GM18870 (cell line): ENCODE results near the gene TRIM52.
A peak's percentile ranks its signal among the peaks of the same experiment; 100 is the strongest.
"Not testable (repeated sequence)": the region's sequence is repeated elsewhere in the genome, so short reads cannot be mapped to it uniquely, and the experiment has no call there.

Experiments
- ATAC-seq: cut with Tn5 transposase; IDR thresholded peaks from one replicate; pipeline ENCODE4 v1.9.1; 2021; ENCODE audit warnings: moderate library complexity; ENCODE audit not compliant: unreplicated experiment

Gene TRIM52

GRCh38 chr5:181260720-181261319 lies at the start of gene TRIM52:
Gene TRIM52 (minus strand): TSS chr5:181261143. CDS start chr5:181260813, 330 bp downstream.
- peak; percentile 58 for ATAC-seq

GRCh38 chr5:181287331-181287730 lies 26.4 kb upstream of the TRIM52 start:
- not testable (repeated sequence) for ATAC-seq

- ATAC-seq: not testable (repeated sequence)
Observed at GRCh38 chr5:181285962-181286705, 25.2 kb upstream of the TRIM52 start.

- not testable (repeated sequence) for ATAC-seq
Observed at GRCh38 chr5:181283841-181284755, 23.2 kb upstream of the TRIM52 start.

GRCh38 chr5:181283347-181283746 lies 22.4 kb upstream of the TRIM52 start:
- no peak for ATAC-seq

GRCh38 chr5:181282874-181283273 lies 21.9 kb upstream of the TRIM52 start:
- no peak for ATAC-seq

- ATAC-seq: not testable (repeated sequence)
Observed at GRCh38 chr5:181282415-181282814, 21.5 kb upstream of the TRIM52 start.

GRCh38 chr5:181281984-181282316 lies 21.0 kb upstream of the TRIM52 start:
- ATAC-seq: no peak

- no peak for ATAC-seq
Observed at GRCh38 chr5:181281077-181281983, 20.4 kb upstream of the TRIM52 start.

- no peak for ATAC-seq
Observed at GRCh38 chr5:181280251-181280762, 19.4 kb upstream of the TRIM52 start.

- not testable (repeated sequence) for ATAC-seq
Observed at GRCh38 chr5:181273433-181273744, 12.4 kb upstream of the TRIM52 start.

GRCh38 chr5:181271081-181271480 lies 10.1 kb upstream of the TRIM52 start:
- no peak for ATAC-seq

- not testable (repeated sequence) for ATAC-seq
Observed at GRCh38 chr5:181267907-181268306, 7.0 kb upstream of the TRIM52 start.

- not testable (repeated sequence) for ATAC-seq
Observed at GRCh38 chr5:181267291-181267904, 6.5 kb upstream of the TRIM52 start.

GRCh38 chr5:181265092-181265671 lies 4.2 kb upstream of the TRIM52 start:
- ATAC-seq: no peak

- no peak for ATAC-seq
Observed at GRCh38 chr5:181263633-181264032, 2.7 kb upstream of the TRIM52 start.

GRCh38 chr5:181261320-181262049 lies 542 bp upstream of the TRIM52 start:
- ATAC-seq: peak; percentile 45

- ATAC-seq: no peak
Observed at GRCh38 chr5:181259974-181260719, 796 bp downstream of the TRIM52 start.
